Ammon's horn (tissue), 1 donor: ENCODE measurements around the gene ADAM10.
A peak's percentile ranks its signal among the peaks of the same experiment; 100 is the strongest.

Experiments used
- DNase-seq: peaks from one replicate; pipeline ENCODE4 v3.0.0-alpha.2; 2016; ENCODE audit warnings: low spot score

Gene ADAM10

DNA sequence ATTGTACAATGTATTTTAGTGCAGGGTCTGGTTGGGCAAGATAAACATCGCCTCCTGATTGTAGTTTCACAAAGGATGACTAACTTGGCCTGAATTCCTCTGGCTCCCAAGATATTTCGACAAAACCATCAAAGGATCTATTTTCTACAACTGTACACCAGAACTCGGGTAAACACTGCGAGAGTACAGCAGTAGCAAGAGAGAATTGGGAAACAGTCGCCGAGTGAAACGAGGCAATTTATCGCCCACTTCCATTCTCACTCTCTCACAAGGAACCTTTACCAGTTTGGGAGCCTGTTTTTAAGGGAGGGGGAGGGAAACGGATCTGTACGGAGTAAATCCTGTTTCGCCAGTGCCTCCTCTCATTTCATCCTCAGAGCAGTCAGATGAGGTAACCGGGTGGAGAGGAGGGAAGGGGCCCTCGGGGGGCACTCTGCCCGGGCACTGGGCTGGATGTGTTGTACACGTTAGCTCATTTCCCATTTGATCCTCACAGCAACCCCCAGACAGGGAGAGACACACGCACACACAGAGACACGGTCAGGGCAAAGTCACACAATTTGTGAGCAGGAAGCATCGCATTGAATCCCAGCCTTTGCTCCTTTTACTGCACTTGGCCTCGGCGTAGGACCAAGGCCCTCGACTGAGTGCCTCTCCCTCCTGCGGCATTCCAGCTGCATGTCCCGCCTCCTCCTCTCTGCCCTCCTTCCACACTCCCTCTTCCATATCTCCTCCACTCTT is 197.6 kb downstream of the ADAM10 start:
- peak; percentile 69 for DNase-seq

- DNase-seq = no peak
Measured at GRCh38 chr15:58551084-58551763, 198.3 kb downstream of the ADAM10 start.

DNA sequence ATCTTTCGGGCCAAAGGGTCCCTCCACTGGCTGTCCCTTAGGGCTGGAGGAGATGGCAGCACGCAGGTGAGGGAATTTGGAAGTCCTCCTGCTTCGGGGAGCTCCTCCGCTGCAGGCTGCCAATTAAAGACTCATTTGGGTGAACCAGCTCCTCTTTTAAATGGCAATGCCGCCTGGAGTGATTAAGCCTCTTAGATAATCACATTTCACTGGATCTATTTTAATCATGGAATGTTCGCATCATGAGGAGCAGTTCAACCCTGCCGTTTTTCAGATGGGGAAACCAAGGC is 199.8 kb downstream of the ADAM10 start:
- DNase-seq = peak; percentile 35

DNA sequence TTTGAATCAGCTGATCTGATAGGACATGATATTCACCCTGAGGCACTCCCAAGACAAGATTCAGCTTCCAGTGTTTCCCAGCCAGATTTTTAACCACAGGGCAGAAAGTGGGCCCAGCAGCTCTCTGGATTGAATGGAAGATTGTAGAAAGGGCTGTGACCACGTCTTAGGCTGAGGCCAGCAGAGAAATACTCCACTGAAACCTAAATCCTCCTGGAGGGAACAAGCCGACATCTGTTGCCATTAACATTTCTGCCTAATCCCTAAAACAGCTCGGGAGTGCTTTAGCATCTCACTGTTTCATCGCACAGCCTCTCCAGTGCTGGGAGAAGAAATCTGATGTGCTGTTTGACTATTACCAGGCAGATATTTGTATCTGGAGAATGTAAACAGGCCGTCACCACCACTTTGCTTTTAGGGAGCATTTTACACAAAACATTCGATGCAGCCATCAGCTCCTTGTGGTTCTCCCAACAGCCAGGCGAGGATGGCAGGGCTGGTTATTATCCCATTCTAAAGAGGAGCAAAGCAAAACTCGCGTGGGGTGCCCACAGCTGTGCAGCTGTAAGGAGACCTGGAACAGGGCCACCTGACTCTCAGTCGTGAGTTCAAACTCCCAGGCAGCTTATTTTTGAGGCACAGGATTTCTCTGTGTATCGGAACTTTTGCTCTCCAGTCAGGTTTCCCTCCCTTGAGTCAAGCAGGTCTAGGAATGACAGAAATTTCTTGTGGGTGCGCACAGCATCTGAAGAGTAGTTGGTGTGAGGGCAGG is 200.3 kb downstream of the ADAM10 start:
- DNase-seq = no peak

DNA sequence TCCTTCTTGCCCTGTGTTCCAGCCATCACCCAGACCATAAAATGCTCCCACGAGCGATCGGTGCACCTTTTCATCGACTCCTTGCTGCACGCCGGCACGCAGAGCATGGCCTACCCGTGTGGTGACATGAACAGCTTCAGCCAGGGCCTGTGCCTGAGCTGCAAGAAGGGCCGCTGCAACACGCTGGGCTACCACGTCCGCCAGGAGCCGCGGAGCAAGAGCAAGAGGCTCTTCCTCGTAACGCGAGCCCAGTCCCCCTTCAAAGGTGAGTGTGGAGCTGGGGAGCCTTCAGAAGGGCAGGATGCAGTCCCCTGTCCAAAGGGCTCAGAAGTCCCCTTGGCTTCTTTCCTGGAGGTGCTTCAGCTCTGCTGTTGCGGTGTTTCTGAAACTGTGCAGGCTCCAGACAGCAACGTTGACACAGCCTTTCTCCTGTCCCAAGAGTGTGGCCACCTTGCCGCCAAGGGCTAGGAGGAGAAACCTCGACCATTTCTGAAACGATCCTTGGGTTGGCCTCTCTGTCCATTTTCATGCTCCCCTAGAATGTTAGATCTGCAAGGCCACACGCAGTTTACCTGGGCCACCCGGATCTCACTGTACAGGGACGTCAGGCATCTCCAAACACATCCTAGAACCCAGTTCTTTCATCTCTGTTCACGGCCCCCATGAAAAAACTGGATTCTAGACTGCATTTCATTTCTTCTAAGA is 201.0 kb downstream of the ADAM10 start:
- no peak for DNase-seq

DNA sequence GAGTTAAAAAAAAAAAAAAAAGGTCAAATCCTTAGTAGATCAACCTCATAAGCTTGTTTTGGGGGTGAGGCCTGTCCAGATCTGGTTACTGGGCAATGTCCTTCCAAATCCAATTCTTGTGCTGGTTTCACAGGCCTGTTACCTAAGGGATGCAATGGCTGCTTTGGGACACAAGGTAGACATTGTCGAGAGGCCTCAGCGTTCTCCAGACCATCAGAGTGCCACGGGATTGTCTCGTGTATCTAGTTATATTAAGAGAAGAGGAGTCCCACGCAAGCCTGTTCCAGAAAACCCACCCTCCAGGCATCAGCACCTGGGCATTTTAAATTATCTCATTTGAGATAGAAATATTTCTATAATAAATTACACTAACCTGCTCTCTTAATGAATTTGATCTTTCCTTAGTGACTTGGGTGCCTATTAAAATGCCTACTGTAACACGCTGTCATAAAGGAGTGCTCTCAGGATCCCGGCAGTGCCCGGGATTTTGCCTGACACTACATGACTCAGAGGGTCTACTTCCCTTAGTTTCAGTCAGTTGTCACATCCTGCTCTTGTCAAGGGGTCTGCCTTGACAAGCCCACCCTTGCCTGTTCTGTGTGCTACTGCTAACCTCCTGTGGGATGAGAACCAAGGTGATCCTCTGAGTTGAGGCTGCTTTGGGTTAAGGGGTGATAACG is 201.7 kb downstream of the ADAM10 start:
- no peak for DNase-seq

- no peak for DNase-seq
Measured at GRCh38 chr15:58546635-58547627, 202.6 kb downstream of the ADAM10 start.

DNA sequence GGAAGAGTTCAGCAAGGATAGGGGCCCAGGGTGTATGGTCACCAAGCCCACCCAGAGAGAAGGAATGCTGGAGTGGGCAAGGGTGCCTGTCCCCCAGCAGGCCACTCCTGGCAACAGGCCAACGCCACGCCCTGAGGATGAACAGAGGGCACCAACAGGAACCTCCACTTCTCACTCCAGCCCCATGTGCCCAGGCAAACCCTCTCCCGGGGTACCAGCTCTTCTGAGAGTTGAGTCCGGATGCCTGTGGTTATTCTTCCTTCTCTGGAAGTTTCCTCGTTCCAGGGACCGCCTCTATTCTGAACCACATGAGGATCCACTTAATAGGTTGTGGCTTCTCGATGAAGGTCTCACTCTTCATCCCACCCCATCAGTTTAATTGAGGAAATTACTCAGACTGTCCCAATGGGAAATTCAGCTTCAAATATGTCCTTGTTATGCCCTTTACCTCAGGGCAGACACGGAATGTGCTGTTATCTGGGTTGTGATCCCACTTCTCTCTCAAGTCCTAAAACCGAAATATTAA is 203.4 kb downstream of the ADAM10 start:
- DNase-seq = no peak

- DNase-seq = no peak
Measured at GRCh38 chr15:58545307-58546065, 204.0 kb downstream of the ADAM10 start.

- DNase-seq = no peak
Measured at GRCh38 chr15:58544756-58545155, 204.8 kb downstream of the ADAM10 start.

DNA sequence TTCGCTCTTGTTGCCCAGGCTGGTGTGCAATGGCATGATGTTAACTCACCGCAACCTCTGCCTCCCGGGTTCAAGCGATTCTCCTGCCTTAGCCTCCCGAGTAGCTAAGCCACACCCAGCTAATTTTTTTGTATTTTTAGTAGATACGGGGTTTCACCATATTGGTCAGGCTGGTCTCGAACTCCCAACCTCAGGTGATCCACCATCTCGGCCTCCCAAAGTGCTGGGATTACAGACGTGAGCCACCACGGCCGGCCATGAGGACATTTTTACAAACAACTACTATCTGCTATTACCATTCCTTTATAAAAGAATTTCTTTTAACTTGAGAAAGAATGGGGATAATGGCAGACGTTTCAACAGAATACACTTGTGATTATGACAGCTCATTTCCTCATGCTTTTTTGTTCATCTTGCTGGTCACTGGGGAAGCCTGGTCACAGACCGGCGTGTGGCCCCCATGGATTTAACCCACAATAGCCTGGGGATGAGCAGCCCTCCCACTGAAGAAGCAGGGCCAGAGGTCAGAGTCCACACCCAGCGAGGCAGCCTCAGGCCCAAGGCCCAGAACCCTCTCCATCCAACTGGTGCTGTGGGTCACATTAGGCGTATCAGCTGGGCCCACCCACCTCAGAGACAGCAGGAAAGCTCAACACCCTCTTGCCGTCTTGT is 205.7 kb downstream of the ADAM10 start:
- no peak for DNase-seq

GRCh38 chr15:58541410-58542087 is 208.0 kb downstream of the ADAM10 start:
- DNase-seq = no peak

DNA sequence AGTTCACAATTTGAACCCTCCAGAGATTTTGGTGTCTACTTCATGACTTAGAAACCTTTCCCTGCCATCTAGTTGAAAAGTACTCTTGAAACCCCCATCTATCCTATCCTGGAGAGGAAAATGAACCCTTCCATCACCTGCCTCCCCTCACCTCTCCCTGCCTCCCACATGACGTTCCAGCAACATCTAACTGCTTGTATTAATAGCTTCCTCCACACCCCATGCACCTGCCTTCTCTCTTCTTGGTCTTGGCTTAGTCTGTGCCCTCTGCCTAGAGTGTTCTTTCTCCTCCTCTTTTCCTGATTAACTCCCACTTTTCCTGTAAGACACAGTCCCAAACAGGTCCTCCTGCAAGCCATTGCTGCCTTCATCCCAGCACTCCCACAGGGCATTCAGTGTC is 210.0 kb downstream of the ADAM10 start:
- DNase-seq = no peak

- no peak for DNase-seq
Measured at GRCh38 chr15:58538901-58539300, 210.6 kb downstream of the ADAM10 start.
